ENCODE results near the gene SDK1.
"Not testable (repeated sequence)": the region's sequence is repeated elsewhere in the genome, so short reads cannot be mapped to it uniquely, and the experiment has no call there.

Gene SDK1

GRCh38 chr7:4214291-4215155 is 913.5 kb downstream of the SDK1 start:
- WGBS (ENCODE audit: extremely low coverage, insufficient coverage, insufficient read length), result no CpG with 5 or more reads among the region's 32 CpGs
- Histone ChIP-seq H4K12ac (ENCODE audit: low read depth, low read length) (no peak overlapping the region), H2BK5ac (ENCODE audit: low read depth, low read length, poor library complexity) (no peak overlapping the region), H3K4me1 (ENCODE audit: control insufficient read depth in 1 of 2, insufficient read depth in 2 of 2, low read length in 2 of 2) (peaks cover 0 to 6% of the 10 kb centered on the region in 2 experiments), H3K79me2 (ENCODE audit: control insufficient read depth, insufficient read depth, low read length, poor library complexity) (no peaks in the 10 kb centered on the region), H3K4me2 (ENCODE audit: low read length) (no peak overlapping the region), H3K23ac (ENCODE audit: low read length) (no peak overlapping the region), H3K27ac (ENCODE audit: low read depth, low read length) (no peak overlapping the region), H2BK120ac (ENCODE audit: insufficient read depth, low read length, poor library complexity) (no peak overlapping the region), H3K9me3 (ENCODE audit: insufficient read depth, low read depth, low read length) (peaks cover 2% of the 10 kb centered on the region), H3K79me1 (ENCODE audit: low read length) (no peaks in the 10 kb centered on the region), H3K36me3 (ENCODE audit: control insufficient read depth in 1 of 2, insufficient read depth in 2 of 2, low read length in 2 of 2) (peaks cover 16 to 20% of the 10 kb centered on the region in 2 experiments), H3K27me3 (ENCODE audit: insufficient read depth, low read length) (no peaks in the 10 kb centered on the region), H3K14ac (ENCODE audit: low read length) (no peak overlapping the region), H3K9ac (ENCODE audit: low read length) (no peak overlapping the region), H3K4me3 (ENCODE audit: low read depth, low read length) (no peak overlapping the region), H2AK5ac (ENCODE audit: low read length) (no peak overlapping the region), H2BK12ac (ENCODE audit: low read length) (no peak overlapping the region), H3K4ac (ENCODE audit: low read depth, low read length) (no peak overlapping the region), H3K18ac (ENCODE audit: low read length) (no peak overlapping the region), H2AFZ (ENCODE audit: insufficient read depth, low read length, poor library complexity) (no peak overlapping the region), H4K91ac (ENCODE audit: low read depth, low read length) (no peak overlapping the region), H4K8ac (ENCODE audit: low read depth, low read length) (no peak overlapping the region)
- DNase-seq, result no peak

GRCh38 chr7:4215176-4215720 is 914.2 kb downstream of the SDK1 start:
- Histone ChIP-seq H3K4me2 (ENCODE audit: low read length) (no peak overlapping the region), H4K8ac (ENCODE audit: low read depth, low read length) (no peak overlapping the region), H4K12ac (ENCODE audit: low read depth, low read length) (no peak overlapping the region), H2BK12ac (ENCODE audit: low read length) (no peak overlapping the region), H3K4me3 (ENCODE audit: low read depth, low read length) (no peak overlapping the region), H2AFZ (ENCODE audit: insufficient read depth, low read length, poor library complexity) (no peak overlapping the region), H3K18ac (ENCODE audit: low read length) (no peak overlapping the region), H3K4me1 (ENCODE audit: control insufficient read depth in 1 of 2, insufficient read depth in 2 of 2, low read length in 2 of 2) (peaks cover 0 to 6% of the 10 kb centered on the region in 2 experiments), H3K4ac (ENCODE audit: low read depth, low read length) (no peak overlapping the region), H3K36me3 (ENCODE audit: control insufficient read depth in 1 of 2, insufficient read depth in 2 of 2, low read length in 2 of 2) (peaks cover 14 to 23% of the 10 kb centered on the region in 2 experiments), H2BK120ac (ENCODE audit: insufficient read depth, low read length, poor library complexity) (no peak overlapping the region), H3K14ac (ENCODE audit: low read length) (no peak overlapping the region), H3K27ac (ENCODE audit: low read depth, low read length) (no peak overlapping the region), H3K27me3 (ENCODE audit: insufficient read depth, low read length) (no peaks in the 10 kb centered on the region), H3K9ac (ENCODE audit: low read length) (no peak overlapping the region), H3K79me2 (ENCODE audit: control insufficient read depth, insufficient read depth, low read length, poor library complexity) (no peaks in the 10 kb centered on the region), H2AK5ac (ENCODE audit: low read length) (no peak overlapping the region), H3K79me1 (ENCODE audit: low read length) (no peaks in the 10 kb centered on the region), H4K91ac (ENCODE audit: low read depth, low read length) (no peak overlapping the region), H2BK5ac (ENCODE audit: low read depth, low read length, poor library complexity) (no peak overlapping the region), H3K23ac (ENCODE audit: low read length) (no peak overlapping the region), H3K9me3 (ENCODE audit: insufficient read depth, low read depth, low read length) (peaks cover 2% of the 10 kb centered on the region)
- no peak for DNase-seq
- no CpG with 5 or more reads among the region's 19 CpGs for WGBS (ENCODE audit: extremely low coverage, insufficient coverage, insufficient read length)

GRCh38 chr7:4216016-4216415 is 915.0 kb downstream of the SDK1 start:
- Histone ChIP-seq H3K79me2 (ENCODE audit: control insufficient read depth, insufficient read depth, low read length, poor library complexity) (no peaks in the 10 kb centered on the region), H3K18ac (ENCODE audit: low read length) (no peak overlapping the region), H3K4me3 (ENCODE audit: low read depth, low read length) (no peak overlapping the region), H3K79me1 (ENCODE audit: low read length) (no peaks in the 10 kb centered on the region), H3K36me3 (ENCODE audit: control insufficient read depth in 1 of 2, insufficient read depth in 2 of 2, low read length in 2 of 2) (peaks cover 7 to 20% of the 10 kb centered on the region in 2 experiments), H2BK120ac (ENCODE audit: insufficient read depth, low read length, poor library complexity) (no peak overlapping the region), H3K4me2 (ENCODE audit: low read length) (no peak overlapping the region), H3K9me3 (ENCODE audit: insufficient read depth, low read depth, low read length) (peaks cover 2% of the 10 kb centered on the region), H3K4ac (ENCODE audit: low read depth, low read length) (no peak overlapping the region), H4K8ac (ENCODE audit: low read depth, low read length) (no peak overlapping the region), H3K23ac (ENCODE audit: low read length) (no peak overlapping the region), H4K12ac (ENCODE audit: low read depth, low read length) (no peak overlapping the region), H3K27ac (ENCODE audit: low read depth, low read length) (no peak overlapping the region), H4K91ac (ENCODE audit: low read depth, low read length) (no peak overlapping the region), H2BK12ac (ENCODE audit: low read length) (no peak overlapping the region), H3K4me1 (ENCODE audit: control insufficient read depth in 1 of 2, insufficient read depth in 2 of 2, low read length in 2 of 2) (peaks cover 0 to 6% of the 10 kb centered on the region in 2 experiments), H2AFZ (ENCODE audit: insufficient read depth, low read length, poor library complexity) (no peak overlapping the region), H2AK5ac (ENCODE audit: low read length) (no peak overlapping the region), H3K9ac (ENCODE audit: low read length) (no peak overlapping the region), H2BK5ac (ENCODE audit: low read depth, low read length, poor library complexity) (no peak overlapping the region), H3K14ac (ENCODE audit: low read length) (no peak overlapping the region), H3K27me3 (ENCODE audit: insufficient read depth, low read length) (no peaks in the 10 kb centered on the region)
- DNase-seq, result no peak
- WGBS (ENCODE audit: extremely low coverage, insufficient coverage, insufficient read length), result no CpG with 5 or more reads among the region's 16 CpGs

GRCh38 chr7:4217126-4217660 is 916.1 kb downstream of the SDK1 start:
- H4K91ac ChIP-seq (ENCODE audit: low read depth, low read length), result not testable (repeated sequence)
- WGBS (ENCODE audit: extremely low coverage, insufficient coverage, insufficient read length), result no CpG with 5 or more reads among the region's 29 CpGs

More at GRCh38 chr7:4217126-4217660, 916.1 kb downstream of the SDK1 start:
- not testable (repeated sequence) for H3K79me1 ChIP-seq (ENCODE audit: low read length); H3K9ac ChIP-seq (ENCODE audit: low read length); DNase-seq; H3K14ac ChIP-seq (ENCODE audit: low read length); H2BK120ac ChIP-seq (ENCODE audit: insufficient read depth, low read length, poor library complexity); H4K8ac ChIP-seq (ENCODE audit: low read depth, low read length); H3K4me1 ChIP-seq (ENCODE audit: control insufficient read depth in 1 of 2, insufficient read depth in 2 of 2, low read length in 2 of 2); H3K9me3 ChIP-seq (ENCODE audit: insufficient read depth, low read depth, low read length); H2AK5ac ChIP-seq (ENCODE audit: low read length); H3K79me2 ChIP-seq (ENCODE audit: control insufficient read depth, insufficient read depth, low read length, poor library complexity); H3K27me3 ChIP-seq (ENCODE audit: insufficient read depth, low read length); H3K18ac ChIP-seq (ENCODE audit: low read length); H3K4me3 ChIP-seq (ENCODE audit: low read depth, low read length); H3K4ac ChIP-seq (ENCODE audit: low read depth, low read length); H2BK5ac ChIP-seq (ENCODE audit: low read depth, low read length, poor library complexity); H3K4me2 ChIP-seq (ENCODE audit: low read length); H3K27ac ChIP-seq (ENCODE audit: low read depth, low read length); H2BK12ac ChIP-seq (ENCODE audit: low read length); H3K23ac ChIP-seq (ENCODE audit: low read length); H2AFZ ChIP-seq (ENCODE audit: insufficient read depth, low read length, poor library complexity); H4K12ac ChIP-seq (ENCODE audit: low read depth, low read length)
- peaks cover 11 to 27% of the 10 kb centered on the region in 2 experiments for H3K36me3 ChIP-seq (ENCODE audit: control insufficient read depth in 1 of 2, insufficient read depth in 2 of 2, low read length in 2 of 2)

Measured in trophoblast cell (in vitro differentiated cells and primary cell).